Measurements from ENCODE around the gene RASD1. TPM values are rescaled to one million over a fixed set of nuclear protein-coding genes. Genes with fewer than 3 reads are reported as not detected.

The RASD1 gene
- total RNA-seq, 1 experiment from 2014 or later: 5.7 TPM

- Histone ChIP-seq H3K23ac (ENCODE audit: insufficient read length, low read depth, low read length) (no peak overlapping the region), H3K14ac (ENCODE audit: insufficient read depth, low read length) (no peak overlapping the region; the same call in 1 of the 2 replicates), H3K9me3 (ENCODE audit: control insufficient read depth, low read depth, low read length) (no peaks in the 10 kb centered on the region), H2BK20ac (ENCODE audit: low read depth, low read length, poor library complexity, severe bottlenecking) (no peak overlapping the region), H3K79me1 (ENCODE audit: insufficient read depth, low read depth, low read length, poor library complexity, severe bottlenecking) (no peaks in the 10 kb centered on the region), H2BK12ac (ENCODE audit: insufficient read length, low read depth, low read length) (no peak overlapping the region), H2AK5ac (ENCODE audit: insufficient read length, low read length) (no peak overlapping the region), H3K9ac (ENCODE audit: extremely low read depth, insufficient read length, low read length) (no peak overlapping the region), H3K4ac (ENCODE audit: low read depth, low read length) (no peak overlapping the region), H3K18ac (ENCODE audit: insufficient read length, low read depth, low read length) (no peak overlapping the region), H4K5ac (ENCODE audit: insufficient read length, low read depth, low read length) (no peak overlapping the region), H4K91ac (ENCODE audit: insufficient read length, low read depth, low read length) (no peak overlapping the region), H3K27ac (ENCODE audit: insufficient read length, low read depth, low read length) (no peak overlapping the region), H4K20me1 (ENCODE audit: control insufficient read depth, insufficient read depth, insufficient read length) (no peaks in the 10 kb centered on the region), H3K27me3 (ENCODE audit: insufficient read depth, low read length) (no peaks in the 10 kb centered on the region), H3K56ac (ENCODE audit: insufficient read length, low read depth, low read length) (no peak overlapping the region), H2BK15ac (ENCODE audit: low read depth, low read length) (no peak overlapping the region), H4K8ac (replicated peaks; ENCODE audit: insufficient read length, low read depth, low read length) (no peak overlapping the region), H3T11ph (ENCODE audit: low read length) (no peak overlapping the region), H2AFZ (ENCODE audit: low read length) (no peak overlapping the region), H3K4me1 (ENCODE audit: insufficient read depth, low read length) (no peaks in the 10 kb centered on the region), H2BK5ac (ENCODE audit: insufficient read length, low read length) (no peak overlapping the region), H3K4me2 (ENCODE audit: insufficient read depth, insufficient read length, low read length) (no peak overlapping the region), H3K79me2 (ENCODE audit: insufficient read depth, low read length) (no peaks in the 10 kb centered on the region), H2BK120ac (ENCODE audit: low read depth, low read length, poor library complexity, severe bottlenecking) (no peak overlapping the region), H3K23me2 (ENCODE audit: insufficient read length, low read depth, low read length, poor library complexity, severe bottlenecking) (no peaks in the 10 kb centered on the region)
- no CpG with 5 or more reads among the region's 22 CpGs for WGBS (ENCODE audit: extremely low coverage, insufficient read length, low lambda C conversion rate)
- H3K36me3 Mint-ChIP-seq (ENCODE audit: insufficient read depth in 1 of 3, low read depth in 3 of 3): no peaks in the 10 kb centered on the region
- H3K27me3 Mint-ChIP-seq (ENCODE audit: low read depth): peaks cover 3% of the 10 kb centered on the region
- no peak overlapping the region for H3K4me3 Mint-ChIP-seq
- H3K9me3 Mint-ChIP-seq: no peaks in the 10 kb centered on the region
- H3K27ac Mint-ChIP-seq: 0 out of 7 replicates have a peak overlapping the region, but pooled peaks of 1 of the 3 experiments have one; percentile 18
- peaks cover 12 to 19% of the 10 kb centered on the region in 2 experiments; a peak in 3 of 4 replicates for H3K4me1 Mint-ChIP-seq
- no peak for TF ChIP-seq CTCF (conservative IDR thresholded peaks at IDR 0.05)
- no peak for DNase-seq
Measured at GRCh38 chr17:17506181-17506741, 10.1 kb upstream of the RASD1 start.
